HCT116 (cell line): ENCODE measurements around the gene ZBTB16. TPM values are rescaled to one million over a fixed set of nuclear protein-coding genes. Genes with fewer than 3 reads are reported as not detected.

Experiments used
- ATAC-seq: fragments of 200-7000 bp; cut with Tn5 transposase; 2 replicates; pipeline ENCODE4 v1.9.1; 2020; ENCODE audit warnings: mild to moderate bottlenecking, moderate library complexity
- BruUV-seq: library from RNA; stranded (reverse); fragments of 400-500 nt; replicated peaks from 2 replicates; lab custom pipeline; 2021; lab: Mats Ljungman, UMichigan
- CTCF ChIA-PET: fragments of 300-600 bp; sonication (Branson Sonifier 250); formaldehyde crosslinking; loops from one replicate; lab custom pipeline; 2021; ENCODE audit warnings: antibody characterized with exemption; lab: Charles Lee
- POLR2A ChIA-PET: fragments of 300-600, 350-600 bp; sonication (Branson Sonifier 250); formaldehyde crosslinking; loops from one replicate; lab custom pipeline; 2021; ENCODE audit warnings: antibody characterized with exemption; lab: Charles Lee
- RAD21 ChIA-PET, 2 experiments: fragments of 300-600 bp; sonication (Branson Sonifier 250); formaldehyde crosslinking; loops; one replicate each; lab custom pipeline; 2023; ENCODE audit warnings: low total read pairs in 2 of 2; ENCODE audit not compliant: uncharacterized antibody in 2 of 2, unreplicated experiment in 2 of 2, low non-redundant PET in 1 of 2; lab: Charles Lee
- DNase-seq: peaks from one replicate; pipeline ENCODE4 v3.0.0-alpha.2; 2010; ENCODE audit warnings: low read depth, low spot score
- H2AFZ ChIP-seq: fragments of 200-600 bp; shearing (Covaris generic), sonication (generic); 2 replicates; pipeline ENCODE4 v1.6.1; 2017; ENCODE audit warnings: low read depth, mixed run types, mixed read lengths, antibody characterized with exemption, low read length; ENCODE audit not compliant: poor library complexity, severe bottlenecking
- H3K27ac ChIP-seq: 2 replicates; pipeline ENCODE4 v1.5.1; 2012; ENCODE audit warnings: low read depth, low read length
- H3K27me3 ChIP-seq: fragments of 200-600 bp; sonication (generic); 2 replicates; pipeline ENCODE4 v1.6.1; 2016; ENCODE audit warnings: mixed run types, low read length, mixed read lengths; ENCODE audit not compliant: insufficient read depth
- H3K36me3 ChIP-seq, 2 experiments: fragments of 200-500 bp in 1 of 2; fragments of 200-600 bp in 1 of 2; sonication (Bioruptor generic) in 1 of 2; sonication (generic) in 1 of 2; 2 replicates each; pipeline versions ENCODE4 v1.5.1 to v1.6.1; 2014 to 2016; ENCODE audit warnings: low read length in 2 of 2, inconsistent platforms in 1 of 2, mixed read lengths in 1 of 2, mixed run types in 1 of 2; ENCODE audit not compliant: insufficient read depth in 2 of 2, control insufficient read depth in 1 of 2
- H3K4me1 ChIP-seq, 2 experiments: fragments of 200-600 bp in 1 of 2; sonication (generic) in 1 of 2; 2 replicates each; pipeline versions ENCODE4 v1.5.1 to v1.6.1; 2012 to 2017; ENCODE audit warnings: low read length in 2 of 2, inconsistent platforms in 1 of 2, mild to moderate bottlenecking in 1 of 2, mixed read lengths in 1 of 2, mixed run types in 1 of 2, moderate library complexity in 1 of 2; ENCODE audit not compliant: insufficient read depth in 2 of 2, control insufficient read depth in 1 of 2
- H3K4me2 ChIP-seq: fragments of 200-600 bp; sonication (generic); 2 replicates; pipeline ENCODE4 v1.6.1; 2017; ENCODE audit warnings: mixed run types, low read length, mixed read lengths
- H3K4me3 ChIP-seq, 2 experiments: fragments of 200-600 bp in 1 of 2; sonication (generic) in 1 of 2; replicated peaks in 1 of 2; 2 replicates each; pipeline ENCODE4 v1.5.1; 2011 to 2016; ENCODE audit warnings: low read length in 2 of 2, control low read depth in 1 of 2, low read depth in 1 of 2, mild to moderate bottlenecking in 1 of 2, mixed read lengths in 1 of 2, mixed run types in 1 of 2
- H3K79me2 ChIP-seq: fragments of 200-600 bp; sonication (generic); 2 replicates; pipeline ENCODE4 v1.6.1; 2017; ENCODE audit warnings: mild to moderate bottlenecking, mixed run types, low read length, moderate library complexity, mixed read lengths; ENCODE audit not compliant: insufficient read depth
- H3K9ac ChIP-seq: fragments of 200-600 bp; sonication (generic); 2 replicates; pipeline ENCODE4 v1.6.1; 2016; ENCODE audit warnings: low read length, mixed read lengths
- H3K9me2 ChIP-seq: fragments of 200-600 bp; sonication (generic), shearing (Covaris generic); 2 replicates; pipeline ENCODE4 v1.6.1; 2017; ENCODE audit warnings: mixed run types, mild to moderate bottlenecking, moderate library complexity; ENCODE audit not compliant: insufficient read depth
- H3K9me3 ChIP-seq, 2 experiments: fragments of 200-500 bp in 1 of 2; fragments of 200-600 bp in 1 of 2; sonication (Bioruptor generic) in 1 of 2; sonication (generic) in 1 of 2; 2 replicates each; pipeline ENCODE4 v1.6.1; 2014 to 2017; ENCODE audit warnings: low read length in 2 of 2, mixed read lengths in 2 of 2, inconsistent platforms in 1 of 2, low read depth in 1 of 2, mild to moderate bottlenecking in 1 of 2, mixed run types in 1 of 2, moderate library complexity in 1 of 2; ENCODE audit not compliant: control insufficient read depth in 1 of 2, insufficient read depth in 1 of 2
- H4K20me1 ChIP-seq: fragments of 200-600 bp; sonication (generic), shearing (Covaris generic); 2 replicates; pipeline ENCODE4 v1.6.1; 2017; ENCODE audit warnings: mixed run types, mild to moderate bottlenecking, moderate library complexity; ENCODE audit not compliant: insufficient read depth
- EZH2phosphoT487 ChIP-seq: fragments of 200-600 bp; IDR thresholded peaks from 2 replicates; pipeline ENCODE4 v1.6.1; 2018; ENCODE audit warnings: antibody characterized with exemption, borderline replicate concordance
- FOSL1 ChIP-seq: IDR thresholded peaks from 2 replicates; pipeline ENCODE4 v1.6.1; 2012; ENCODE audit warnings: low read depth
- JUND ChIP-seq: IDR thresholded peaks from 2 replicates; pipeline ENCODE4 v1.6.1; 2012
- POLR2A ChIP-seq: IDR thresholded peaks from 2 replicates; pipeline ENCODE4 v1.7.0; 2011; ENCODE audit warnings: borderline replicate concordance; ENCODE audit not compliant: insufficient read depth, insufficient read length; ENCODE audit errors: extremely low read depth
- POLR2AphosphoS5 ChIP-seq: IDR thresholded peaks from 2 replicates; pipeline ENCODE4 v1.6.1; 2011; ENCODE audit warnings: mild to moderate bottlenecking, low read depth, low read length, moderate library complexity
- RAD21 ChIP-seq: IDR thresholded peaks from 2 replicates; pipeline ENCODE4 v1.6.1; 2012; ENCODE audit warnings: low read depth, mild to moderate bottlenecking
- SIN3A ChIP-seq: IDR thresholded peaks from 2 replicates; pipeline ENCODE4 v1.6.1; 2012; ENCODE audit warnings: low read depth
- SP1 ChIP-seq: IDR thresholded peaks from 2 replicates; pipeline ENCODE4 v1.6.1; 2012; ENCODE audit warnings: low read depth
- SRF ChIP-seq: IDR thresholded peaks from 2 replicates; pipeline ENCODE4 v1.6.1; 2012; ENCODE audit warnings: low read depth
- TCF7L2 ChIP-seq: IDR thresholded peaks from 2 replicates; pipeline ENCODE4 v1.7.0; 2011; ENCODE audit warnings: borderline replicate concordance, inconsistent platforms; ENCODE audit not compliant: insufficient read depth, insufficient read length; ENCODE audit errors: extremely low read depth
- YY1 ChIP-seq: IDR thresholded peaks from 2 replicates; pipeline ENCODE4 v1.6.1; 2011; ENCODE audit warnings: low read length, low read depth, moderate library complexity, mild to moderate bottlenecking; ENCODE audit not compliant: insufficient replicate concordance; ENCODE audit errors: extremely low read depth
- ZFX ChIP-seq: fragments of 450-650 bp; IDR thresholded peaks from 2 replicates; pipeline ENCODE4 v1.6.1; 2017
- ZNF274 ChIP-seq: fragments of 200-500 bp; sonication (Bioruptor generic); IDR thresholded peaks from 2 replicates; pipeline ENCODE4 v1.6.1; 2014; ENCODE audit warnings: mild to moderate bottlenecking, low read depth, low read length, inconsistent platforms
- intact Hi-C: fragments of 100-400 bp; cut with micrococcal nuclease; formaldehyde crosslinking; loops from 2 replicates; pipeline ENCODE4 v1.10.0; 2022
- total RNA-seq: library from RNA; stranded (reverse); gene quantifications from one replicate; pipeline ENCODE4 v1.2.1, GENCODE V29; 2021; ENCODE audit not compliant: unreplicated experiment
- TF ChIP-seq, protein P1 (sequence below): IDR thresholded peaks from 2 replicates; pipeline ENCODE4 v1.6.1; 2012
- TF ChIP-seq, protein P2 (sequence below): IDR thresholded peaks from 2 replicates; pipeline ENCODE4 v1.6.1; 2012
- TF ChIP-seq, protein P3 (sequence below): IDR thresholded peaks from 2 replicates; pipeline ENCODE4 v1.6.1; 2011; ENCODE audit warnings: mild to moderate bottlenecking, low read length, moderate library complexity; ENCODE audit not compliant: insufficient replicate concordance; ENCODE audit errors: extremely low read depth

Gene ZBTB16
- total RNA-seq, 1 experiment from 2014 or later, result 0.30 TPM

DNA sequence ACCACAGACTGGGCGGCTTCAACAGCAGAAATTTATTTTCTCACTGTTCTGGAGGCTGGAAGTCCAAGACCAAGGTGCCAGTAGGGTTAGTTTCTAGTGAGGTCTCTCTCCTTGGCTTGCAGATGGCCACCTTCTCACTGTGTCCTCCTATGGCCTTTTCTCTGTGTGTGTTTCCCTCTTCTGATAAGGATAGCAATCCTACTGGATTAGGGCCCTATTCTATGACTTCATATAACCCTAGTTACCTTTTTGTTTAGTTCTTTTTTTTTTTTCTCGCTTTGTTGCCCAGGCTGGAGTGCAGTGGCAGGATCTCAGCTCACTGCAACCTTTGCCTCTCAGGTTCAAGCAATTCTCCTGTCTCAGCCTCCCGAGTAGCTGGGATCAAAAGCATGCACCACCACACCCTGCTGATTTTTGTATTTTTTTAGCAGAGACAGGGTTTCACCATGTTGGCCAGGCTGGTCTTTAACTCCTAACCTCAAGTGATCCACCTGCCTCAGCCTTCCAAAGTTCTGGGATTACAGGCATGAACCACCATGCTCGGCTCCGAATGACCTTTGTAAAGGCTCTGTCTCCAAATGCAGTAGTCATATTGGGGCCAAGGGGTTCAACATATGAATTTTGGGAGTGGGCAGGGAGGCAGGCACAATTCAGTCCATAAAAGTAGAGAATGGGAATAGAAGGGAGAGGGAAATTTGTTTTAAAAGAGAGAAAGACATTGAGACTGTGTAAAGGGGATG lies 211.2 kb downstream of the ZBTB16 start:
- Histone ChIP-seq H2AFZ (no peak overlapping the region), H4K20me1 (no peaks in the 10 kb centered on the region), H3K9ac (no peak overlapping the region), H3K27me3 (peaks cover 43% of the 10 kb centered on the region), H3K4me3 (no peak overlapping the region), H3K9me3 (0 out of 4 replicates have a peak, but pooled peaks cover 0 to 3% of the 10 kb centered on the region in 2 experiments), H3K4me1 (no peaks in the 10 kb centered on the region), H3K27ac (no peak overlapping the region), H3K9me2 (no peaks in the 10 kb centered on the region), H3K36me3 (no peaks in the 10 kb centered on the region), H3K79me2 (no peaks in the 10 kb centered on the region), H3K4me2 (no peak overlapping the region)
- ChIA-PET CTCF (no interaction called here), POLR2A (no interaction called here), RAD21 (no interaction called here)
- ATAC-seq, result no peak
- DNase-seq, result no peak
- no TSS peak for BruUV-seq
- TF ChIP-seq ZFX (no peak), RAD21 (no peak), SP1 (no peak), YY1 (no peak), POLR2AphosphoS5 (no peak), ZNF274 (no peak), EZH2phosphoT487 (no peak)
- TF ChIP-seq, protein P1, sequence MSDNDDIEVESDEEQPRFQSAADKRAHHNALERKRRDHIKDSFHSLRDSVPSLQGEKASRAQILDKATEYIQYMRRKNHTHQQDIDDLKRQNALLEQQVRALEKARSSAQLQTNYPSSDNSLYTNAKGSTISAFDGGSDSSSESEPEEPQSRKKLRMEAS, result no peak
- intact Hi-C loops, result no loop called here

DNA sequence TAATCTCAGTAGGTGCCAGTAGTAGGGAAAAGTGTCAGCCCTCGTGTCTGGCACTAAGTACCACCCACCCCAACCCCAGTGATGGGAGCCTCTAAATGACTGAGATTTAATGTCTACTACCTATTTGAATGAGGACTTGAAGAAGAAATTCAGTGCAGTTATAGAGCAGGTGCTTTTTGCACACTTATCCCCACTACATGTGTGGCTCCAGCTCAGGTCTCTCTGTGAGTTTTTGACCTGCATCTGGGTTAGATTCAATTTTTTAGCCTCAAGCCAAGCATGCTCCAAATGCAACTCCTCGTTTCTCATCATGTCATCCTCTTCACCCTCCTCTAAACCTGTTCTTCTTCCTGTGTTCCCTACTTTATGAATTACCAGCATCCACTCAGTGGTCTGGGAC lies 211.8 kb downstream of the ZBTB16 start:
- H3K9me2 ChIP-seq, result no peaks in the 10 kb centered on the region
- no TSS peak for BruUV-seq
- H3K4me2 ChIP-seq, result no peak overlapping the region
- no peak overlapping the region for H3K4me3 ChIP-seq
- H3K79me2 ChIP-seq, result no peaks in the 10 kb centered on the region
- no peak for ATAC-seq
- no peak for DNase-seq
- ChIA-PET CTCF (no interaction called here), RAD21 (no interaction called here), POLR2A (no interaction called here)
- H3K36me3 ChIP-seq, result no peaks in the 10 kb centered on the region
- H3K4me1 ChIP-seq, result no peaks in the 10 kb centered on the region
- intact Hi-C loops, result no loop called here
- H2AFZ ChIP-seq, result no peak overlapping the region
- peaks cover 43% of the 10 kb centered on the region for H3K27me3 ChIP-seq
- H3K27ac ChIP-seq, result no peak overlapping the region
- H3K9me3 ChIP-seq, result 0 out of 4 replicates have a peak, but pooled peaks cover 0 to 3% of the 10 kb centered on the region in 2 experiments
- no peak overlapping the region for H3K9ac ChIP-seq
- no peaks in the 10 kb centered on the region for H4K20me1 ChIP-seq
- TF ChIP-seq RAD21 (no peak), TCF7L2 (no peak), POLR2A (no peak), FOSL1 (no peak), SIN3A (no peak), EZH2phosphoT487 (no peak), SRF (no peak), JUND (no peak)
- TF ChIP-seq, protein P2, sequence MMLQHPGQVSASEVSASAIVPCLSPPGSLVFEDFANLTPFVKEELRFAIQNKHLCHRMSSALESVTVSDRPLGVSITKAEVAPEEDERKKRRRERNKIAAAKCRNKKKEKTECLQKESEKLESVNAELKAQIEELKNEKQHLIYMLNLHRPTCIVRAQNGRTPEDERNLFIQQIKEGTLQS, result no peak
- TF ChIP-seq, protein P1, result no peak
- TF ChIP-seq, protein P3, sequence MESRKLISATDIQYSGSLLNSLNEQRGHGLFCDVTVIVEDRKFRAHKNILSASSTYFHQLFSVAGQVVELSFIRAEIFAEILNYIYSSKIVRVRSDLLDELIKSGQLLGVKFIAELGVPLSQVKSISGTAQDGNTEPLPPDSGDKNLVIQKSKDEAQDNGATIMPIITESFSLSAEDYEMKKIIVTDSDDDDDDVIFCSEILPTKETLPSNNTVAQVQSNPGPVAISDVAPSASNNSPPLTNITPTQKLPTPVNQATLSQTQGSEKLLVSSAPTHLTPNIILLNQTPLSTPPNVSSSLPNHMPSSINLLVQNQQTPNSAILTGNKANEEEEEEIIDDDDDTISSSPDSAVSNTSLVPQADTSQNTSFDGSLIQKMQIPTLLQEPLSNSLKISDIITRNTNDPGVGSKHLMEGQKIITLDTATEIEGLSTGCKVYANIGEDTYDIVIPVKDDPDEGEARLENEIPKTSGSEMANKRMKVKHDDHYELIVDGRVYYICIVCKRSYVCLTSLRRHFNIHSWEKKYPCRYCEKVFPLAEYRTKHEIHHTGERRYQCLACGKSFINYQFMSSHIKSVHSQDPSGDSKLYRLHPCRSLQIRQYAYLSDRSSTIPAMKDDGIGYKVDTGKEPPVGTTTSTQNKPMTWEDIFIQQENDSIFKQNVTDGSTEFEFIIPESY, result no peak
